Neural cell (in vitro differentiated cells): ENCODE results near the gene POLDIP3. TPM values are rescaled to one million over a fixed set of nuclear protein-coding genes. Genes with fewer than 3 reads are reported as not detected.

Experiments used
- H2AFZ ChIP-seq: fragments of 200-600, 300-800 bp; sonication (generic), shearing (Covaris generic); 2 replicates; pipeline ENCODE4 v1.6.0; 2014; ENCODE audit warnings: low read depth, mild to moderate bottlenecking, antibody characterized with exemption, low read length, moderate library complexity
- H3F3A ChIP-seq: fragments of 200-600 bp; shearing (Covaris generic); 2 replicates; pipeline ENCODE4 v1.6.1; 2016; ENCODE audit warnings: mild to moderate bottlenecking, moderate library complexity, mixed read lengths, antibody characterized with exemption, low read length; ENCODE audit not compliant: insufficient read depth, poor library complexity, severe bottlenecking
- H3K27ac ChIP-seq: fragments of 200-600, 300-800 bp; sonication (generic), shearing (Covaris generic); 2 replicates; pipeline ENCODE4 v1.5.1; 2014; ENCODE audit warnings: mild to moderate bottlenecking, low read length, moderate library complexity
- H3K27me3 ChIP-seq: fragments of 300-800, 200-600 bp; sonication (generic), shearing (Covaris generic); 2 replicates; pipeline ENCODE4 v1.6.0; 2014; ENCODE audit warnings: mild to moderate bottlenecking, low read depth, low read length, moderate library complexity; ENCODE audit not compliant: insufficient read depth
- H3K36me3 ChIP-seq: fragments of 300-800, 200-600 bp; sonication (generic), shearing (Covaris generic); 2 replicates; pipeline ENCODE4 v1.5.1; 2014; ENCODE audit warnings: mild to moderate bottlenecking, antibody characterized with exemption, low read length, moderate library complexity; ENCODE audit not compliant: insufficient read depth
- H3K4me2 ChIP-seq: fragments of 300-800, 200-600 bp; sonication (generic), shearing (Covaris generic); 2 replicates; pipeline ENCODE4 v1.6.0; 2014; ENCODE audit warnings: mild to moderate bottlenecking, low read length
- H3K4me3 ChIP-seq: fragments of 300-800, 200-600 bp; sonication (generic), shearing (Covaris generic); 2 replicates; pipeline ENCODE4 v1.5.1; 2014; ENCODE audit warnings: mild to moderate bottlenecking, low read length, moderate library complexity
- H3K79me2 ChIP-seq: fragments of 200-600 bp; shearing (Covaris generic); replicated peaks from 2 replicates; pipeline ENCODE4 v1.6.0; 2014; ENCODE audit warnings: mild to moderate bottlenecking, low read length, moderate library complexity; ENCODE audit not compliant: insufficient read depth
- H3K9ac ChIP-seq: fragments of 300-800, 200-600 bp; sonication (generic), shearing (Covaris generic); 2 replicates; pipeline ENCODE4 v1.6.1; 2016; ENCODE audit warnings: mild to moderate bottlenecking, low read length, mixed read lengths
- H3K9me2 ChIP-seq: fragments of 200-600 bp; shearing (Covaris generic); 2 replicates; pipeline ENCODE4 v1.6.1; 2016; ENCODE audit warnings: mild to moderate bottlenecking, low read length, mixed read lengths; ENCODE audit not compliant: insufficient read depth
- H3K9me3 ChIP-seq: fragments of 200-600, 300-800 bp; sonication (generic), shearing (Covaris generic); 2 replicates; pipeline ENCODE4 v1.6.1; 2016; ENCODE audit warnings: mild to moderate bottlenecking, mixed run types, low read length, moderate library complexity, mixed read lengths
- H4K20me1 ChIP-seq: fragments of 200-600 bp; shearing (Covaris generic); 2 replicates; pipeline ENCODE4 v1.6.1; 2016; ENCODE audit warnings: mild to moderate bottlenecking, mixed run types; ENCODE audit not compliant: insufficient read depth
- CTCF ChIP-seq: fragments of 450-650 bp; IDR thresholded peaks from 2 replicates; pipeline ENCODE4 v1.5.1; 2014; ENCODE audit warnings: antibody characterized with exemption, mild to moderate bottlenecking, moderate library complexity; ENCODE audit not compliant: poor library complexity, severe bottlenecking
- EP300 ChIP-seq: fragments of 450-650 bp; conservative IDR thresholded peaks from 2 replicates; pipeline ENCODE4 v1.6.1; 2014; ENCODE audit warnings: antibody characterized with exemption, mild to moderate bottlenecking, moderate library complexity; ENCODE audit not compliant: poor library complexity, severe bottlenecking
- EZH2 ChIP-seq: fragments of 200-600, 300-800 bp; shearing (Covaris generic), sonication (generic); IDR thresholded peaks from 2 replicates; pipeline ENCODE4 v1.6.1; 2014; ENCODE audit warnings: antibody characterized with exemption, low read length, borderline replicate concordance, mild to moderate bottlenecking; ENCODE audit not compliant: insufficient read depth, poor library complexity, severe bottlenecking
- MXI1 ChIP-seq: fragments of 450-650 bp; conservative IDR thresholded peaks from 2 replicates; pipeline ENCODE4 v1.6.1; 2014; ENCODE audit warnings: antibody characterized with exemption, mild to moderate bottlenecking; ENCODE audit not compliant: poor library complexity, severe bottlenecking
- POLR2AphosphoS5 ChIP-seq: IDR thresholded peaks from 2 replicates; pipeline ENCODE4 v1.6.1; 2012
- RAD21 ChIP-seq: fragments of 450-650 bp; conservative IDR thresholded peaks from 2 replicates; pipeline ENCODE4 v1.6.1; 2014; ENCODE audit warnings: antibody characterized with exemption, mild to moderate bottlenecking, moderate library complexity
- REST ChIP-seq: IDR thresholded peaks from 2 replicates; pipeline ENCODE4 v1.6.1; 2012; ENCODE audit warnings: borderline replicate concordance
- SMC3 ChIP-seq: fragments of 450-650 bp; conservative IDR thresholded peaks from 2 replicates; pipeline ENCODE4 v1.6.1; 2014; ENCODE audit warnings: antibody characterized with exemption, mild to moderate bottlenecking, moderate library complexity; ENCODE audit not compliant: poor library complexity
- TAF1 ChIP-seq: IDR thresholded peaks from 2 replicates; pipeline ENCODE4 v1.6.1; 2012; ENCODE audit warnings: low read depth
- polyA plus RNA-seq: library from polyadenylated mRNA; depleted of rRNA; stranded (reverse); fragments of >200 nt; gene quantifications from 2 replicates; pipeline ENCODE4 v1.2.3, GENCODE V29; 2014

The POLDIP3 gene
- polyA plus RNA-seq, 1 donor from 2014 or later = 56.9 TPM

- Histone ChIP-seq H3K4me3 (no peak overlapping the region), H3K9ac (no peak overlapping the region), H3K9me3 (no peaks in the 10 kb centered on the region), H3K9me2 (no peaks in the 10 kb centered on the region), H2AFZ (no peak overlapping the region), H3K27me3 (no peaks in the 10 kb centered on the region), H3F3A (no peaks in the 10 kb centered on the region), H4K20me1 (no peaks in the 10 kb centered on the region), H3K36me3 (no peaks in the 10 kb centered on the region), H3K79me2 (no peaks in the 10 kb centered on the region), H3K27ac (no peak overlapping the region), H3K4me2 (no peak overlapping the region)
- TF ChIP-seq EP300 (no peak), REST (no peak), MXI1 (no peak), POLR2AphosphoS5 (no peak), RAD21 (no peak), TAF1 (no peak), CTCF (no peak), SMC3 (no peak), EZH2 (no peak)
Measured at GRCh38 chr22:42562279-42562678, 52.4 kb downstream of the POLDIP3 start.

- no peak for TF ChIP-seq SMC3
- TF ChIP-seq REST = no peak
- no peak for TF ChIP-seq CTCF
- no peak for TF ChIP-seq POLR2AphosphoS5
- TF ChIP-seq TAF1 = no peak
- TF ChIP-seq RAD21 = no peak
- no peak for TF ChIP-seq EP300
- TF ChIP-seq MXI1 = no peak
- TF ChIP-seq EZH2 = no peak
- Histone ChIP-seq H3K36me3 (no peaks in the 10 kb centered on the region), H4K20me1 (no peaks in the 10 kb centered on the region), H3F3A (no peaks in the 10 kb centered on the region), H3K27me3 (no peaks in the 10 kb centered on the region), H2AFZ (no peak overlapping the region), H3K79me2 (no peaks in the 10 kb centered on the region), H3K27ac (no peak overlapping the region), H3K9me2 (no peaks in the 10 kb centered on the region), H3K4me3 (no peak overlapping the region), H3K4me2 (no peak overlapping the region), H3K9me3 (no peaks in the 10 kb centered on the region), H3K9ac (no peak overlapping the region)
Measured at GRCh38 chr22:42561856-42562255, 52.8 kb downstream of the POLDIP3 start.
